IPS-18c (cell line): ENCODE measurements around the gene PKNOX1.
"Not testable (repeated sequence)": the region's sequence is repeated elsewhere in the genome, so short reads cannot be mapped to it uniquely, and the experiment has no call there.

Experiments
- H3K4me3 ChIP-seq: 2 replicates; pipeline ENCODE4 v1.7.0; 2013; ENCODE audit warnings: low read depth, mild to moderate bottlenecking, low read length, moderate library complexity; ENCODE audit not compliant: insufficient read depth
- H3K9me3 ChIP-seq: one replicate; pipeline ENCODE4 v1.6.1; 2013; ENCODE audit warnings: mild to moderate bottlenecking, low read length, moderate library complexity; ENCODE audit not compliant: control insufficient read depth, insufficient read depth

The PKNOX1 gene

GRCh38 chr21:42974832-42975820, 764 bp downstream of the PKNOX1 start:
- Histone ChIP-seq H3K4me3 (peak overlapping the region; percentile 81), H3K9me3 (no peaks in the 10 kb centered on the region)

- Histone ChIP-seq H3K9me3 (no peaks in the 10 kb centered on the region), H3K4me3 (peak overlapping the region; percentile 81)
Measured at GRCh38 chr21:42975886-42976608, 1.7 kb downstream of the PKNOX1 start.

- no peaks in the 10 kb centered on the region for H3K9me3 ChIP-seq
- 0 out of 2 replicates have a peak overlapping the region, but pooled peaks have one; percentile 15 for H3K4me3 ChIP-seq
Measured at GRCh38 chr21:42980312-42981213, 6.2 kb downstream of the PKNOX1 start.

GRCh38 chr21:42981214-42981523, 6.8 kb downstream of the PKNOX1 start:
- Histone ChIP-seq H3K9me3 (no peaks in the 10 kb centered on the region), H3K4me3 (0 out of 2 replicates have a peak overlapping the region, but pooled peaks have one; percentile 15)

- no peak overlapping the region for H3K4me3 ChIP-seq
- H3K9me3 ChIP-seq, result no peaks in the 10 kb centered on the region
Measured at GRCh38 chr21:42981862-42982261, 7.5 kb downstream of the PKNOX1 start.

GRCh38 chr21:42983103-42983502, 8.7 kb downstream of the PKNOX1 start:
- Histone ChIP-seq H3K4me3 (no peak overlapping the region), H3K9me3 (no peaks in the 10 kb centered on the region)

- no peak overlapping the region for H3K4me3 ChIP-seq
Measured at GRCh38 chr21:42983869-42984268, 9.5 kb downstream of the PKNOX1 start.

GRCh38 chr21:42986125-42986783, 11.9 kb downstream of the PKNOX1 start:
- Histone ChIP-seq H3K4me3 (no peak overlapping the region), H3K9me3 (peaks cover 2% of the 10 kb centered on the region)

More at GRCh38 chr21:42983869-42984268, 9.5 kb downstream of the PKNOX1 start:
- H3K9me3 ChIP-seq, result no peaks in the 10 kb centered on the region

GRCh38 chr21:42988236-42988965, 14.0 kb downstream of the PKNOX1 start:
- H3K4me3 ChIP-seq, result no peak overlapping the region
- H3K9me3 ChIP-seq, result peaks cover 2% of the 10 kb centered on the region

GRCh38 chr21:42989370-42989769, 15.0 kb downstream of the PKNOX1 start:
- H3K9me3 ChIP-seq, H3K4me3 ChIP-seq: not testable (repeated sequence)

- Histone ChIP-seq H3K4me3 (no peak overlapping the region), H3K9me3 (peaks cover 2% of the 10 kb centered on the region)
Measured at GRCh38 chr21:42989816-42990650, 15.7 kb downstream of the PKNOX1 start.

GRCh38 chr21:42991992-42992740, 17.8 kb downstream of the PKNOX1 start:
- Histone ChIP-seq H3K4me3 (no peak overlapping the region), H3K9me3 (peaks cover 5% of the 10 kb centered on the region)

GRCh38 chr21:42993051-42993712, 18.8 kb downstream of the PKNOX1 start:
- Histone ChIP-seq H3K9me3 (peaks cover 6% of the 10 kb centered on the region), H3K4me3 (no peak overlapping the region)

- peaks cover 8% of the 10 kb centered on the region for H3K9me3 ChIP-seq
- no peak overlapping the region for H3K4me3 ChIP-seq
Measured at GRCh38 chr21:42997053-42997452, 22.7 kb downstream of the PKNOX1 start.
